PFSK-1 (cell line): Measurements from ENCODE around the gene CCNDBP1.

ENCODE experiments used
- FOXP2 ChIP-seq: optimal IDR thresholded peaks from 2 replicates; pipeline ENCODE3; 2011; ENCODE audit warnings: borderline replicate concordance, control low read depth, inconsistent platforms; ENCODE audit not compliant: insufficient read depth; ENCODE audit errors: extremely low read length, extremely low read depth
- POLR2AphosphoS5 ChIP-seq: IDR thresholded peaks from 2 replicates; pipeline ENCODE4 v1.6.1; 2012; ENCODE audit warnings: low read depth, mild to moderate bottlenecking, control low read depth, low read length, moderate library complexity
- SIN3A ChIP-seq: IDR thresholded peaks from 2 replicates; pipeline ENCODE4 v1.6.1; 2012; ENCODE audit warnings: mild to moderate bottlenecking, low read length, moderate library complexity, borderline replicate concordance; ENCODE audit not compliant: insufficient read depth
- TAF1 ChIP-seq: IDR thresholded peaks from 2 replicates; pipeline ENCODE4 v1.6.1; 2012; ENCODE audit warnings: low read length, control low read depth, borderline replicate concordance; ENCODE audit not compliant: insufficient read depth
- TF ChIP-seq, protein P1 (sequence below), 2 experiments: IDR thresholded peaks; 2 replicates each; pipeline versions ENCODE4 v1.6.1 to v1.8.0; 2011 to 2012; ENCODE audit warnings: low read depth in 2 of 2, low read length in 2 of 2, control low read depth in 1 of 2, inconsistent platforms in 1 of 2, mild to moderate bottlenecking in 1 of 2, moderate library complexity in 1 of 2; ENCODE audit not compliant: insufficient read depth in 1 of 2

The CCNDBP1 gene

DNA sequence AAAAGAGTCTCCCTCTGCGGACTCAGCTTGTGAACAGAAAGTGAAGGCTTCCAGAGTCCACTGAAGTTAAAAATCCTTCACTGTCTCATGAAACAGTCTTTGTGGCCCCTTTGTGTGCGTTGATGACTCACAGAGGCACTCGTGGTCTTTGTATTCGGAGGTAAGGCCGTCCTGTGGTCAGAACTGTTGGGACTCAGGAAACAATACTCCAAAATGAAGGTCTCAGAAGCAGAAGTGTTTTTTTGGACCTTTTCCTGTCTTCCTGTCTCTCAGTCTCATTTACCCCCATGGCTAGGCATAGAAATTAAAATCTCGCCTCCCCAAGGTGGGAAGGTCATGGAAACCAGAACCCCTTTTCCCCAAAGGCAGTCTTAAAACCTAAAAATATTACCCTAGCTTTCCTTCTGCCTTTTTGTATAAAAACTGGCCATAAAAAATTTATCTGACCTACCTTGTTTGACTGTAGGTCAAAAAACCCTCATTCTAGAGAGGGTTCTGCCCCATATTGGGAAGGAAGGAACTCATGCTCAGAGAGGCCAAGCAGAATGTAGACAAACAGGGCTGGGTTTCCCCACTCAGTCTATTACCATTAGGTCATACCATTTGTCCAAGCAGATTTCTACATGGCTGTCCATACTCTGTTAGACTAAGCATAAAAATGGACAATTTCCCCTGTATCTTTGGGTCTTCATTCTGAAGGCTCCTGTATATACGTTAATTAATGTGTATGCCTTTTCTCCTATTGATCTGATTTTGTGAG is 54.7 kb downstream of the CCNDBP1 start:
- TF ChIP-seq SIN3A = no peak
- TF ChIP-seq FOXP2 = no peak
- TF ChIP-seq, protein P1, sequence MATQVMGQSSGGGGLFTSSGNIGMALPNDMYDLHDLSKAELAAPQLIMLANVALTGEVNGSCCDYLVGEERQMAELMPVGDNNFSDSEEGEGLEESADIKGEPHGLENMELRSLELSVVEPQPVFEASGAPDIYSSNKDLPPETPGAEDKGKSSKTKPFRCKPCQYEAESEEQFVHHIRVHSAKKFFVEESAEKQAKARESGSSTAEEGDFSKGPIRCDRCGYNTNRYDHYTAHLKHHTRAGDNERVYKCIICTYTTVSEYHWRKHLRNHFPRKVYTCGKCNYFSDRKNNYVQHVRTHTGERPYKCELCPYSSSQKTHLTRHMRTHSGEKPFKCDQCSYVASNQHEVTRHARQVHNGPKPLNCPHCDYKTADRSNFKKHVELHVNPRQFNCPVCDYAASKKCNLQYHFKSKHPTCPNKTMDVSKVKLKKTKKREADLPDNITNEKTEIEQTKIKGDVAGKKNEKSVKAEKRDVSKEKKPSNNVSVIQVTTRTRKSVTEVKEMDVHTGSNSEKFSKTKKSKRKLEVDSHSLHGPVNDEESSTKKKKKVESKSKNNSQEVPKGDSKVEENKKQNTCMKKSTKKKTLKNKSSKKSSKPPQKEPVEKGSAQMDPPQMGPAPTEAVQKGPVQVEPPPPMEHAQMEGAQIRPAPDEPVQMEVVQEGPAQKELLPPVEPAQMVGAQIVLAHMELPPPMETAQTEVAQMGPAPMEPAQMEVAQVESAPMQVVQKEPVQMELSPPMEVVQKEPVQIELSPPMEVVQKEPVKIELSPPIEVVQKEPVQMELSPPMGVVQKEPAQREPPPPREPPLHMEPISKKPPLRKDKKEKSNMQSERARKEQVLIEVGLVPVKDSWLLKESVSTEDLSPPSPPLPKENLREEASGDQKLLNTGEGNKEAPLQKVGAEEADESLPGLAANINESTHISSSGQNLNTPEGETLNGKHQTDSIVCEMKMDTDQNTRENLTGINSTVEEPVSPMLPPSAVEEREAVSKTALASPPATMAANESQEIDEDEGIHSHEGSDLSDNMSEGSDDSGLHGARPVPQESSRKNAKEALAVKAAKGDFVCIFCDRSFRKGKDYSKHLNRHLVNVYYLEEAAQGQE (IDR thresholded peaks at IDR 0.05; ENCODE audit: insufficient read depth in 1 of 2, low read depth in 2 of 2, low read length in 2 of 2) = no peak
- no peak for TF ChIP-seq POLR2AphosphoS5
- no peak for TF ChIP-seq TAF1

GRCh38 chr15:43241100-43241499 is 55.9 kb downstream of the CCNDBP1 start:
- TF ChIP-seq SIN3A = no peak
- no peak for TF ChIP-seq POLR2AphosphoS5
- TF ChIP-seq, protein P1 (IDR thresholded peaks at IDR 0.05; ENCODE audit: insufficient read depth in 1 of 2, low read depth in 2 of 2, low read length in 2 of 2) = no peak
- TF ChIP-seq FOXP2 = no peak
- no peak for TF ChIP-seq TAF1

DNA sequence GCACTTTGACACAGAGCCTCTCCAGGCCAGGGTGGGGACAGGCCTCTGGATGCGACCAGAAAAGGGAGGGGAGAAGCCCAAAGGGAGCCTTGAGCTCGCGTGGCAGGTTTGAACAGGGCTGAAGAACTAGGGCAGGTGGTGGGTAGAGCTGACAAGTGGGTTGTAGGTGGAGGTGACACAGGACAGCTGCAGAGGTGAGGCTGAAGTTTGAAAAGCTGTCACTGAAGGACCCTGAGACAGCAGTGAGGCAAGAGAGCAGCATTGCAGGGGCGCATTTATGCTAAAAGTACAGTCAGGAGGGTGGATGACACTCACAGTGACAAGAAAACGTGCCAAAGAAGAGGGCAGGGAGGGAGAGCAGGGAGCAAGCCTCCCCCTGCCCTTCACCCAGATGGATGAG is 57.4 kb downstream of the CCNDBP1 start:
- no peak for TF ChIP-seq FOXP2
- TF ChIP-seq, protein P1 (IDR thresholded peaks at IDR 0.05; ENCODE audit: insufficient read depth in 1 of 2, low read depth in 2 of 2, low read length in 2 of 2) = no peak

GRCh38 chr15:43243020-43243645 is 57.9 kb downstream of the CCNDBP1 start:
- TF ChIP-seq SIN3A = no peak
- TF ChIP-seq POLR2AphosphoS5 = no peak
- no peak for TF ChIP-seq FOXP2
- no peak for TF ChIP-seq TAF1
- TF ChIP-seq, protein P1 (IDR thresholded peaks at IDR 0.05; ENCODE audit: insufficient read depth in 1 of 2, low read depth in 2 of 2, low read length in 2 of 2) = no peak
